ENCODE data around the gene DENND6B.

- no peak for TF ChIP-seq EZH2 (IDR thresholded peaks at IDR 0.05; ENCODE audit: borderline replicate concordance, insufficient read depth, low read length, poor library complexity, severe bottlenecking)
- no peak for TF ChIP-seq EP300 (conservative IDR thresholded peaks at IDR 0.05; ENCODE audit: poor library complexity, severe bottlenecking)
- TF ChIP-seq CTCF (IDR thresholded peaks at IDR 0.05; ENCODE audit: poor library complexity, severe bottlenecking): no peak
- no peak for TF ChIP-seq POLR2AphosphoS5 (IDR thresholded peaks at IDR 0.05)
- no peak for TF ChIP-seq RAD21 (conservative IDR thresholded peaks at IDR 0.05)
Observed at GRCh38 chr22:50286701-50287318, 40.0 kb downstream of the DENND6B start.
